ENCODE data around the gene RAPGEF2.

- no peak for TF ChIP-seq EZH2 (IDR thresholded peaks at IDR 0.05; ENCODE audit: borderline replicate concordance, insufficient read depth, low read depth, low read length, poor library complexity, severe bottlenecking)
- TF ChIP-seq, protein P1, sequence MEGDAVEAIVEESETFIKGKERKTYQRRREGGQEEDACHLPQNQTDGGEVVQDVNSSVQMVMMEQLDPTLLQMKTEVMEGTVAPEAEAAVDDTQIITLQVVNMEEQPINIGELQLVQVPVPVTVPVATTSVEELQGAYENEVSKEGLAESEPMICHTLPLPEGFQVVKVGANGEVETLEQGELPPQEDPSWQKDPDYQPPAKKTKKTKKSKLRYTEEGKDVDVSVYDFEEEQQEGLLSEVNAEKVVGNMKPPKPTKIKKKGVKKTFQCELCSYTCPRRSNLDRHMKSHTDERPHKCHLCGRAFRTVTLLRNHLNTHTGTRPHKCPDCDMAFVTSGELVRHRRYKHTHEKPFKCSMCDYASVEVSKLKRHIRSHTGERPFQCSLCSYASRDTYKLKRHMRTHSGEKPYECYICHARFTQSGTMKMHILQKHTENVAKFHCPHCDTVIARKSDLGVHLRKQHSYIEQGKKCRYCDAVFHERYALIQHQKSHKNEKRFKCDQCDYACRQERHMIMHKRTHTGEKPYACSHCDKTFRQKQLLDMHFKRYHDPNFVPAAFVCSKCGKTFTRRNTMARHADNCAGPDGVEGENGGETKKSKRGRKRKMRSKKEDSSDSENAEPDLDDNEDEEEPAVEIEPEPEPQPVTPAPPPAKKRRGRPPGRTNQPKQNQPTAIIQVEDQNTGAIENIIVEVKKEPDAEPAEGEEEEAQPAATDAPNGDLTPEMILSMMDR (IDR thresholded peaks at IDR 0.05): no peak
Observed at GRCh38 chr4:159378056-159378616, 275.3 kb downstream of the RAPGEF2 start.

All from B cell (primary cell).